Epithelial cell of esophagus (primary cell): ENCODE results near the gene SLC39A12.

Source experiments
- DNase-seq: peaks from one replicate; pipeline ENCODE4 v3.0.0; 2010; ENCODE audit warnings: low read depth
- H3K4me3 ChIP-seq: 2 replicates; pipeline ENCODE4 v1.5.1; 2011; ENCODE audit warnings: mild to moderate bottlenecking, low read length, control low read depth
- CTCF ChIP-seq: IDR thresholded peaks from 2 replicates; pipeline ENCODE4 v1.5.1; 2011; ENCODE audit warnings: low read depth, mild to moderate bottlenecking, low read length, control low read depth, inconsistent platforms; ENCODE audit not compliant: insufficient read depth; ENCODE audit errors: missing control alignments

Gene SLC39A12

GRCh38 chr10:18044976-18045720 lies 93.4 kb downstream of the SLC39A12 start:
- H3K4me3 ChIP-seq = no peak overlapping the region
- TF ChIP-seq CTCF = no peak
- DNase-seq = no peak

- TF ChIP-seq CTCF = no peak
Measured at GRCh38 chr10:18056583-18056982, 104.9 kb downstream of the SLC39A12 start.

GRCh38 chr10:18059826-18060559 lies 108.3 kb downstream of the SLC39A12 start:
- no peak for TF ChIP-seq CTCF
- no peak overlapping the region for H3K4me3 ChIP-seq
- DNase-seq = no peak

More at GRCh38 chr10:18056583-18056982, 104.9 kb downstream of the SLC39A12 start:
- no peak overlapping the region for H3K4me3 ChIP-seq
- no peak for DNase-seq

GRCh38 chr10:18066947-18067346 lies 115.2 kb downstream of the SLC39A12 start:
- no peak for DNase-seq
- no peak for TF ChIP-seq CTCF

GRCh38 chr10:18068401-18068800 lies 116.7 kb downstream of the SLC39A12 start:
- H3K4me3 ChIP-seq = no peak overlapping the region
- no peak for TF ChIP-seq CTCF
- DNase-seq = no peak

More at GRCh38 chr10:18066947-18067346, 115.2 kb downstream of the SLC39A12 start:
- no peak overlapping the region for H3K4me3 ChIP-seq

- TF ChIP-seq CTCF = no peak
- H3K4me3 ChIP-seq = no peak overlapping the region
- peak; percentile 23 for DNase-seq
Measured at GRCh38 chr10:18071591-18071990, 119.9 kb downstream of the SLC39A12 start.
